Retina (tissue), 1 donor: ENCODE measurements around the gene ZCWPW2.
A peak's percentile ranks its signal among the peaks of the same experiment; 100 is the strongest.

Experiments used
- DNase-seq: peaks from one replicate; pipeline ENCODE4 v3.0.0-alpha.2; 2016

Gene ZCWPW2

GRCh38 chr3:28386049-28386448, 37.5 kb downstream of the ZCWPW2 start:
- DNase-seq = no peak

GRCh38 chr3:28388978-28389377, 40.5 kb downstream of the ZCWPW2 start:
- DNase-seq = no peak

GRCh38 chr3:28399206-28399605, 50.7 kb downstream of the ZCWPW2 start:
- no peak for DNase-seq

GRCh38 chr3:28406241-28406640, 57.7 kb downstream of the ZCWPW2 start:
- DNase-seq = no peak

GRCh38 chr3:28449398-28449797, 100.9 kb downstream of the ZCWPW2 start:
- DNase-seq = no peak

GRCh38 chr3:28462866-28463265, 114.3 kb downstream of the ZCWPW2 start:
- no peak for DNase-seq

GRCh38 chr3:28467414-28467813, 118.9 kb downstream of the ZCWPW2 start:
- no peak for DNase-seq

GRCh38 chr3:28476194-28476593, 127.7 kb downstream of the ZCWPW2 start:
- DNase-seq = peak; percentile 32

GRCh38 chr3:28476764-28477163, 128.2 kb downstream of the ZCWPW2 start:
- DNase-seq = no peak

- DNase-seq = no peak
Observed at GRCh38 chr3:28485164-28485563, 136.6 kb downstream of the ZCWPW2 start.

- DNase-seq = no peak
Observed at GRCh38 chr3:28495301-28495700, 146.8 kb downstream of the ZCWPW2 start.

GRCh38 chr3:28502397-28502937, 153.9 kb downstream of the ZCWPW2 start:
- DNase-seq = no peak

- DNase-seq = no peak
Observed at GRCh38 chr3:28504976-28505375, 156.5 kb downstream of the ZCWPW2 start.

- no peak for DNase-seq
Observed at GRCh38 chr3:28521663-28522062, 173.1 kb downstream of the ZCWPW2 start.

- no peak for DNase-seq
Observed at GRCh38 chr3:28542351-28542750, 193.8 kb downstream of the ZCWPW2 start.

GRCh38 chr3:28544236-28544635, 195.7 kb downstream of the ZCWPW2 start:
- no peak for DNase-seq

GRCh38 chr3:28544831-28545230, 196.3 kb downstream of the ZCWPW2 start:
- no peak for DNase-seq

GRCh38 chr3:28547677-28548076, 199.2 kb downstream of the ZCWPW2 start:
- DNase-seq = no peak

GRCh38 chr3:28553175-28553574, 204.7 kb downstream of the ZCWPW2 start:
- no peak for DNase-seq

- DNase-seq = no peak
Observed at GRCh38 chr3:28556195-28556594, 207.7 kb downstream of the ZCWPW2 start.

- DNase-seq = no peak
Observed at GRCh38 chr3:28564211-28564610, 215.7 kb downstream of the ZCWPW2 start.

GRCh38 chr3:28569357-28569756, 220.8 kb downstream of the ZCWPW2 start:
- no peak for DNase-seq

GRCh38 chr3:28574036-28574435, 225.5 kb downstream of the ZCWPW2 start:
- no peak for DNase-seq

- DNase-seq = peak; percentile 81
Observed at GRCh38 chr3:28575100-28575745, 226.7 kb downstream of the ZCWPW2 start.
